Mesothelial cell of epicardium (in vitro differentiated cells): ENCODE measurements around the gene RHBDD1. TPM values are rescaled to one million over a fixed set of nuclear protein-coding genes. Genes with fewer than 3 reads are reported as not detected.

Source experiments
- DNase-seq, 2 experiments: peaks; one replicate each; pipeline ENCODE4 v3.0.0; 2021; ENCODE audit warnings: low spot score in 2 of 2; ENCODE audit not compliant: unreplicated experiment in 2 of 2
- H3K27ac Mint-ChIP-seq: 2 replicates; pipeline ENCODE4 v1.8.0; 2021; ENCODE audit warnings: mixed read lengths
- H3K27me3 Mint-ChIP-seq: 2 replicates; pipeline ENCODE4 v1.8.0; 2021; ENCODE audit warnings: low read depth, mixed read lengths
- H3K36me3 Mint-ChIP-seq: 2 replicates; pipeline ENCODE4 v1.8.0; 2021; ENCODE audit warnings: mixed read lengths
- H3K4me1 Mint-ChIP-seq: 2 replicates; pipeline ENCODE4 v1.8.0; 2021; ENCODE audit warnings: mixed read lengths
- H3K4me3 Mint-ChIP-seq: 2 replicates; pipeline ENCODE4 v1.8.0; 2021; ENCODE audit warnings: mild to moderate bottlenecking, moderate library complexity, mixed read lengths
- H3K9me3 Mint-ChIP-seq: 2 replicates; pipeline ENCODE4 v1.8.0; 2021; ENCODE audit warnings: mixed read lengths
- total RNA-seq: library from RNA; stranded (reverse); gene quantifications from 3 replicates; pipeline ENCODE4 v1.2.1, GENCODE V29; 2021
- TF ChIP-seq, protein P1 (sequence below): fragments of 200-600 bp; sonication (generic); IDR thresholded peaks from one replicate; pipeline ENCODE4 v1.5.0; 2021; ENCODE audit warnings: antibody characterized with exemption; ENCODE audit not compliant: unreplicated experiment

Gene RHBDD1
- total RNA-seq, 1 donor from 2014 or later, result 42.2 TPM

DNA sequence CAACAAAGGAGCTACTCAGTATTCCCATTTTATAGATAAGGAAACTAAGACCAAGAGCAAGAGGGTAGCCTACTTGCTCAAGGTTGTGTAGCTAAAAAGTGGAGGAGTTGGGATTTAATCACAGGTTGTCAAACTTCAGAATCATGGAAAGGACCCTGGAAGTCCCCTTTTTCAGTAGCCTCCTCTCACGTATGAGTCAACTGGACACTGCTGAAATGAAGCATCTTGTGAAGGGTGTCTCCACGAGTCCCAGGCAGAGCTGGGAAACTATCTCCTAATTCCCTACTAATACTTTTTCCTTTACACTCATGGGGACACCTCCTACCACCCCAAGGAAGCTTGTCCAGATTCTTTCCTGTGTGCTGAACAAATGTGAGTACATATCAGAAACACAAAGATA, 155.8 kb downstream of the RHBDD1 start:
- TF ChIP-seq, protein P1, sequence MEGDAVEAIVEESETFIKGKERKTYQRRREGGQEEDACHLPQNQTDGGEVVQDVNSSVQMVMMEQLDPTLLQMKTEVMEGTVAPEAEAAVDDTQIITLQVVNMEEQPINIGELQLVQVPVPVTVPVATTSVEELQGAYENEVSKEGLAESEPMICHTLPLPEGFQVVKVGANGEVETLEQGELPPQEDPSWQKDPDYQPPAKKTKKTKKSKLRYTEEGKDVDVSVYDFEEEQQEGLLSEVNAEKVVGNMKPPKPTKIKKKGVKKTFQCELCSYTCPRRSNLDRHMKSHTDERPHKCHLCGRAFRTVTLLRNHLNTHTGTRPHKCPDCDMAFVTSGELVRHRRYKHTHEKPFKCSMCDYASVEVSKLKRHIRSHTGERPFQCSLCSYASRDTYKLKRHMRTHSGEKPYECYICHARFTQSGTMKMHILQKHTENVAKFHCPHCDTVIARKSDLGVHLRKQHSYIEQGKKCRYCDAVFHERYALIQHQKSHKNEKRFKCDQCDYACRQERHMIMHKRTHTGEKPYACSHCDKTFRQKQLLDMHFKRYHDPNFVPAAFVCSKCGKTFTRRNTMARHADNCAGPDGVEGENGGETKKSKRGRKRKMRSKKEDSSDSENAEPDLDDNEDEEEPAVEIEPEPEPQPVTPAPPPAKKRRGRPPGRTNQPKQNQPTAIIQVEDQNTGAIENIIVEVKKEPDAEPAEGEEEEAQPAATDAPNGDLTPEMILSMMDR, result no peak
- Mint-ChIP-seq H3K4me1 (no peaks in the 10 kb centered on the region), H3K36me3 (peaks cover 10% of the 10 kb centered on the region), H3K27me3 (no peaks in the 10 kb centered on the region), H3K27ac (no peak overlapping the region), H3K4me3 (no peak overlapping the region), H3K9me3 (no peaks in the 10 kb centered on the region)
- DNase-seq, result no peak

DNA sequence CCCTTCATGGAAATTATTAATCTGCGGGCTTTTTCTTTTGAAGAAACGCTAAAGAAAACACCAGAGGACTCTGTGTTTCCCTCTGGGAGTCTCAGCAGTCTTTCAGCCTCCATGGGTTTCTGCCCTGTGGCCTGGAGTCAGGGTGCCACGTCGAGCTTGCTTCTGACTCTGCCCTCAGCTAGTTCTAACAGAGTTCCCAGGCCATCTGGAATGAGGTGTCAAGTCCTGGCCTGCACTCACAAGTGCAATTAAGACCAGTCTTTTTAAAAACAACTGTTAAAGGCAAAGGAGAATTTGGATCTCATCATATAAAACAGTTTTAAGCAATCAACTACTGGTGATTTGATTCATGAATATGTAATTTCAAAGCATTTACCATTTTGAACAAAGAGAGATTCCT, 157.3 kb downstream of the RHBDD1 start:
- H3K36me3 Mint-ChIP-seq, result peaks cover 10% of the 10 kb centered on the region
- H3K9me3 Mint-ChIP-seq, result no peaks in the 10 kb centered on the region
- DNase-seq, result no peak
- no peak overlapping the region for H3K4me3 Mint-ChIP-seq
- TF ChIP-seq, protein P1, result no peak
- H3K27ac Mint-ChIP-seq, result no peak overlapping the region
- H3K4me1 Mint-ChIP-seq, result no peaks in the 10 kb centered on the region
- H3K27me3 Mint-ChIP-seq, result no peaks in the 10 kb centered on the region

DNA sequence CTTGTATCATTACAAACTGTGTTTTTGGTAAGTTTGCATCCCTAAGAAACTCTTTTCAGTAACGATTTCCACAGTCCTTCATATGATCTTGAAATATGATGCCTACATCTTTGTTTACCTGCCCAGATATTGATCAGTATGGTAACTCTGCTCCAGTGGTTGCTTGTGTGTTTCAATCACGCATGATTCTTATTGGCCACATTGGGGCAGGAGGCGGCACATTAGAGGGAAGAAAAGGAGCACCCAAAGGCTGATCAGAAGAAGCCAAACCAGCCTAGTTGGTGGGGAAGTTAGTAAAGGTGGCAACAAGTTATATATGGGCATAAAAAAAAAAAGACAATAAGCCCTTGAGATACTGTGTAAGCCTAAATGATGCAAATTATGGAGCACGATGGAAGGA, 158.9 kb downstream of the RHBDD1 start:
- Mint-ChIP-seq H3K27me3 (no peaks in the 10 kb centered on the region), H3K27ac (no peak overlapping the region), H3K9me3 (no peaks in the 10 kb centered on the region), H3K4me3 (no peak overlapping the region), H3K36me3 (peaks cover 16% of the 10 kb centered on the region), H3K4me1 (no peaks in the 10 kb centered on the region)
- no peak for DNase-seq
- TF ChIP-seq, protein P1, result no peak

DNA sequence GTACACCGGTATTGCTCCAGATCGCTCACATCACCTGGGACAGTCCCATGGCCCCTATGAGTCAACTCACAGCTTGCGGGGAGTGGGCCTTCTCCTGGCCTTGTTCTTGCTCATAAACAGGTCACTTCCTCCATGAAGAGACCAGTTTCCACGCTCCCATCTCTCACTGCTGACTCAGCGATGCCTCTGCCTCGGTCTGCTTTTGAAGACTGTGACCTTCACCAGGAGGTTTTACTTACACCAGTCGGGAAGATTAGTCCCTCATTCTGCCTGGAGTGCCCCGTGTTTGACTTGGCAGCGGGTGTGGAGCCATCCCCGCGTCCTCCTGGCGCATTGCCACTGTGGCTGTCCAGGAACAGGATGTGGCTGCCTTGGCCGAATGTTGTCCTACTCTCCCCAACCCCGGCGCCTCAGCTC, 159.8 kb downstream of the RHBDD1 start:
- no peak overlapping the region for H3K4me3 Mint-ChIP-seq
- no peak for DNase-seq
- H3K27me3 Mint-ChIP-seq, result no peaks in the 10 kb centered on the region
- H3K27ac Mint-ChIP-seq, result no peak overlapping the region
- TF ChIP-seq, protein P1, result no peak
- H3K4me1 Mint-ChIP-seq, result no peaks in the 10 kb centered on the region
- no peaks in the 10 kb centered on the region for H3K9me3 Mint-ChIP-seq
- peaks cover 25% of the 10 kb centered on the region for H3K36me3 Mint-ChIP-seq

DNA sequence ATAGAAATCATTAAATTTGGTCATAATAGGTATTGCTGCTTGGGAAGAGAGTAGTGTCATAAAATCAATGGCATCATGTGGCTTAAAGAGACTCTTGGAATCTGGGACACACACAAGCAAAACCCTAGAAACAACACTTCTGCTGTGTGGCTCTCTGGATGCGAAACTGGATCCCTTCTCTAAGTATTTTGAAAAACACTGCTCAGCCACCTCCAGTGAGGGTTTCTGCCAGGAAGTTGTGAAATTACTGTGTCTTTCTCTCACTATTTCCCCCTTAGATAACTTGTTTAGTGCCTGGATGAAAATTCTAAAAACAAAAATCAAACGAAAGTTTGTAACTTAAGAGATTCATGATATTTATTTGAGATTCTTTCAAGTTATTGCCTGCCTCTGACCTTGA, 163.8 kb downstream of the RHBDD1 start:
- no peak overlapping the region for H3K4me3 Mint-ChIP-seq
- H3K27ac Mint-ChIP-seq, result no peak overlapping the region
- H3K36me3 Mint-ChIP-seq, result peaks cover 24% of the 10 kb centered on the region
- DNase-seq, result no peak
- peaks cover 4% of the 10 kb centered on the region for H3K9me3 Mint-ChIP-seq
- no peaks in the 10 kb centered on the region for H3K4me1 Mint-ChIP-seq
- no peaks in the 10 kb centered on the region for H3K27me3 Mint-ChIP-seq
- TF ChIP-seq, protein P1, result no peak

DNA sequence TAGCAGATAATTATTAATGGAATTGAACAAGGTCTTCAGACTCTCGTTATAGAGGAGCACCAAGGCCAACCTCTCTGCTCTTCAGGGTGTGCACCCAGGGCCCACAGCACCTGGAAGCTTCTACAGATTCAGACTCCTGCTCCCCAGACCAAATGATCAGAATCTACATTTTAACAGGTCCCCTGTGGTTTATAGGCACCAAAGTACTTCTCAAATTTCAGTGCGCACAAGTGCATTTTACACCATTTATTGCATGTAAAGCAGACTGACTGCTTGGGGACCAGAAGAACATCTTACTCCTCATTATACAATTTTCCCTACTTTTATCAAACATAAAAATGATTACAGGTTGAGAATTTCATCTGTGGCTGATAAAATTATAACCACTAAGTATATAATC, 164.3 kb downstream of the RHBDD1 start:
- TF ChIP-seq, protein P1, result no peak
- H3K4me3 Mint-ChIP-seq, result no peak overlapping the region
- H3K36me3 Mint-ChIP-seq, result peaks cover 22% of the 10 kb centered on the region
- no peak for DNase-seq
- no peaks in the 10 kb centered on the region for H3K27me3 Mint-ChIP-seq
- H3K9me3 Mint-ChIP-seq, result peaks cover 4% of the 10 kb centered on the region
- no peaks in the 10 kb centered on the region for H3K4me1 Mint-ChIP-seq
- no peak overlapping the region for H3K27ac Mint-ChIP-seq
